Prostate gland (tissue), 2 donors: ENCODE data around the gene LRP8.

Source experiments
- CTCF ChIP-seq, 4 experiments: fragments of 200-600 bp in 2 of 4; fragments of 450-650 bp in 2 of 4; sonication (generic) in 2 of 4; IDR thresholded peaks; 1 replicate in 3 of 4; 2 replicates in 1 of 4; pipeline ENCODE4 v1.5.1; 2016 to 2019; ENCODE audit warnings: antibody characterized with exemption in 4 of 4, mild to moderate bottlenecking in 2 of 4, moderate library complexity in 2 of 4
- POLR2A ChIP-seq: fragments of 450-650 bp; IDR thresholded peaks from one replicate; pipeline ENCODE4 v1.6.1; 2016; ENCODE audit warnings: antibody characterized with exemption, mild to moderate bottlenecking

- no peak for TF ChIP-seq POLR2A
- no peak for TF ChIP-seq CTCF (IDR thresholded peaks at IDR 0.05)
Observed at GRCh38 chr1:53197291-53198200, 130.3 kb downstream of the LRP8 start.
